Measurements from ENCODE around the gene PRR35.

DNA sequence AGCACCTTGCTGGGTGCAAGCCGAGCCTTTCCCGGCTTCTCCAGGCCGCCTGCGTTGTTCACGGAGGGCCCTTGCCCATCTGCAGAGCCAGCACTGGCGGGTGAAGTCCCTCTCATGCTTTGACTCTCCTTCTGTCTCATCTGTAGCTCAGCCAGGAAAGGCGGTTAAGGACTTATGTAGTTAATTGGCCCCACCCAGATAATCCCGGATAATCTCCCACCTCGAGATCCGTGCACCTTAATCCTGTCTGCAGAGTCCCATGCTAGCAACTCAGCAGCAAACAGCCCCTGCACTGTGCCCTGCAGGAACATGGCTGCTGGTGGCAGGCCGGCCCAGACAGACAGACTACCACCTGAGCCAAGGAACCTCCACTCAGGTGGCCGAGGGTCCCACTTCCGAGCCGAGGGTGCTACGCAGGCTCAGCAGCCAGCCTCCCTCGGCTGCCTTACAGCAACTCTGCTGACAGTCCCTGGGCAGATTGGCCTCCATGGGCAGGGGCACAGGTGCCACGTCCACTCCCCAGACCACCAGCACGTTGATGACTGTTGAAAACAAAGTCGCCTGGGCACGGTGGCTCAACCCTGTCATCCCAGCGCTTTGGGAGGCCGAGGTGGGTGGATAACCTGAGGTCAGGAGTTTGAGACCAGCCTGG lies 46.6 kb downstream of the PRR35 start:
- TF ChIP-seq, protein P1, sequence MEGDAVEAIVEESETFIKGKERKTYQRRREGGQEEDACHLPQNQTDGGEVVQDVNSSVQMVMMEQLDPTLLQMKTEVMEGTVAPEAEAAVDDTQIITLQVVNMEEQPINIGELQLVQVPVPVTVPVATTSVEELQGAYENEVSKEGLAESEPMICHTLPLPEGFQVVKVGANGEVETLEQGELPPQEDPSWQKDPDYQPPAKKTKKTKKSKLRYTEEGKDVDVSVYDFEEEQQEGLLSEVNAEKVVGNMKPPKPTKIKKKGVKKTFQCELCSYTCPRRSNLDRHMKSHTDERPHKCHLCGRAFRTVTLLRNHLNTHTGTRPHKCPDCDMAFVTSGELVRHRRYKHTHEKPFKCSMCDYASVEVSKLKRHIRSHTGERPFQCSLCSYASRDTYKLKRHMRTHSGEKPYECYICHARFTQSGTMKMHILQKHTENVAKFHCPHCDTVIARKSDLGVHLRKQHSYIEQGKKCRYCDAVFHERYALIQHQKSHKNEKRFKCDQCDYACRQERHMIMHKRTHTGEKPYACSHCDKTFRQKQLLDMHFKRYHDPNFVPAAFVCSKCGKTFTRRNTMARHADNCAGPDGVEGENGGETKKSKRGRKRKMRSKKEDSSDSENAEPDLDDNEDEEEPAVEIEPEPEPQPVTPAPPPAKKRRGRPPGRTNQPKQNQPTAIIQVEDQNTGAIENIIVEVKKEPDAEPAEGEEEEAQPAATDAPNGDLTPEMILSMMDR (IDR thresholded peaks at IDR 0.05), result no peak
- TF ChIP-seq POLR2A (IDR thresholded peaks at IDR 0.05), result no peak

All from stomach (tissue), 4 donors.